ENCODE data around the gene TBCB.
"Not testable (repeated sequence)": the region's sequence is repeated elsewhere in the genome, so short reads cannot be mapped to it uniquely, and the experiment has no call there.

TBCB gene

DNA sequence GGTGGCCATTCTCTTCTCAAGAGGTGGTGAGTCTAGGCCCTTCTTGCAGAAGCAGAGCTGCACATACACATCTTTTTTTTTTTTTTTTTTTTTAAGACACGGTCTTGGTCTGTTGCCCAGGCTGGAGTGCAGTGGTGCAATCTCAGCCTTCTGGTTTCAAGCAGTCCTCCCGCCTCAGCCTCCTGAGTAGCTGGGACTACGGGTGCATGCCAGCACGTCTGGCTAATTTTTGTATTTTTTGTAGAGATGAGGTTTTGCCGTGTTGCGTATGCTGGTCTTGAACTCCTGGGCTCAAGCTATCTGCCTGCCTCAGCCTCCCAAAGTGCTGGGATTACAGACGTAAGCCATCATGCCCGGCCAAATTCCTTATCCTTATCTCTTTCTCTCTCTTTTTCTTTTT, 58.6 kb downstream of the TBCB start:
- not testable (repeated sequence) for DNase-seq (ENCODE audit: low read depth)
